GM19099 (cell line): Measurements from ENCODE around the gene LBR.

Experiments used
- POLR2A ChIP-seq: IDR thresholded peaks from 3 replicates; pipeline ENCODE4 v1.6.1; 2011; ENCODE audit warnings: low read depth; ENCODE audit not compliant: insufficient read length; ENCODE audit errors: extremely low read depth

The LBR gene

DNA sequence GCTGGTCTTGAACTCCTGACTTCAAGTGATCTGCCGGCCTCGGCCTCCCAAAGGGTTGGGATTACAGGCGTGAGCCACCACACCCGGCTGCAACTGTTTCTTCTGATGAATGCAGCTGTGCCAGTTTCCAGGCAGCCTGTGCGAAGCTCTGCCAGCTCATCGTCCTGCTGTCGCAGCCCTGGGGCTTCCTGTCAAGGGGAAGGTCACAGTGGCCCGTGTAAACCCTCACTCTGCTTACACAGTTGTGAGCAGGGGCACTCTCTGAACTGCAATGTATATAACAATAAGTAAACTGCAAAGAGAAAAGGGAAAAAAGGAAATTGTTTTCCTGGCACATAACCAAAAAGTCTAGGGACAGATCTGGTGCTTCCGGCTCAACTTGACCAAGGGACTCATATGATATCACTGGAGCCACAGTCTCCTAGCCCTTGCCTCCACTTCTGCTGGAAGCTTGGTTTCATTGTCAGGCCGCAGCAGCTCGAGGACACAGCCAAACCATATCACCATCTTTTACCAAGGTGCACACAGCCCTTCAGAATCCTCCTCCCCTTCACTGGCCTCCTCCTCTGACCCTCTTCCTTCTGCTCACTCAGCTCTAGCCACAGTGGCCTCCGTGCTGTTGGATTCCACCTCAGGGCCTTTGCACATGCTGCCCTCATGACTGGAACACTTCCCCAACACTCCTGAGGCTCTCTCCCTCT, 22.8 kb upstream of the LBR start:
- TF ChIP-seq POLR2A: no peak

DNA sequence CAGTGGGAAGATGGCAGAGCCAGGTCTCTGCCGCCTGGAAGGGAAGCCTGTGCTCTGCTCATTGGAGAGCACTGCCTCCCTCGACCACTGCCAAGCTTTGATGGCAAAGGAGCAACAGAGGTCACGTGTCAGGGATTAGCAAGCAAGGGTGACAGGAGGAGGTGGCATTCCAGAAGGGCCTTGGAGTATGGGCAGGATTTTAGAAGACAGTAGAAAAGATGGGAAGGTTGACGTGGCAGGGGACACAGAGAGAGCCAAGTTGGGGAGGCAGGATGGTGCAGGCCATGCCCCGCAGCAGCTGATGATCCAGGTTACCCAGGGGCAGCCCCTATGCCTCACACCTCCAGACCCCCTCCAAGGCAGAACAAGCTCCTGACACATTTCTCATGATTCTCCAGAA, 21.9 kb upstream of the LBR start:
- TF ChIP-seq POLR2A: no peak

DNA sequence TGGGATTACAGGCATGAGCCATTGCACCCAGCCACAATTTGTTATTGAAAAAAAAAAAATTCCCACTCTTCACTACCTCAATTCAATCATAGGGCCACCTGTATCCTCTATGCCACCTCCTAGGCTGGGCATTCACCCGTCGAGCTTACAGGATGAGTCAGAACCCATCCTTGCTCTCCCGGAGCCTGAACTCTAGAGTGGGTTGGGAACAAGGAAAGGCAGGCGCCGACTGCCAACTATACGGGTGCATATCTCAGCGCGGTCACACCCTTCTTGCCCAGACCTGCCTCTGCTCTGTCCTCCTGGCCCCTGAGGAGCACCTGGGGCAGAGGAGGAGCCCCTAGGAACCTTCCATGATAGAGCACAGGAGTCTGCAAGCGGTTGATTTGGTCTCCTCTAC, 21.4 kb upstream of the LBR start:
- no peak for TF ChIP-seq POLR2A

DNA sequence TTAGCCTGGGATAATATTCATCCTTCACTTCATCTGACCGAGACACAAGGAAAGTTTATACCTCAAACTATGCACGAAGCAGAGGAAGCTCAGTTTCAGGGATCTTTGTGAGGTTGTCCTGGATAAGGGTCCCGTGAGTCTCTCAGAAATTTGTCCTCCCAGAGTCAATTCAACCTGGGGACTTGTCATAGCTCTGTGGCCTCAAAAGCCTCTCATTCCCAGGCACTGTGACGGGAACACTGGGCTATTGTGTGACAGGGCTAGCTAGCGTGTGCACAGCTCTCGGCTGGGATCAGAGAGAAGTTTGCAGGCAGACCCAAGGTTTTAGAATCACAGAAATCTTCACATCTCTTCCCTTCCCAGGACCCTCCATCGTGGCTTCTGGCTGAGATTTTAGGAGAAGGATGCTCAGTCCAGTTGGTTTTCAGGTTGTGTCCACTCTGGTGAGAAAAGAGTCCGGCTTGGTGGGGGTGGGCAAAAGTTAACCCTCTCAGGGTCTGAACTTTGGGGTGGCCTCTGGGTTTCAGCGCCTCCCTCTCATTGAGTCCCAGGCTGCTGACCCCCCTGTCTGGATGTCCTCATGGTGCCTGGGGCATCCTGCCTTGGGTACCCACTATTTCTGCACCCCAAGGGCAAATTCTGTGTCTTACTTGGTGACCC, 20.4 kb upstream of the LBR start:
- TF ChIP-seq POLR2A: no peak

DNA sequence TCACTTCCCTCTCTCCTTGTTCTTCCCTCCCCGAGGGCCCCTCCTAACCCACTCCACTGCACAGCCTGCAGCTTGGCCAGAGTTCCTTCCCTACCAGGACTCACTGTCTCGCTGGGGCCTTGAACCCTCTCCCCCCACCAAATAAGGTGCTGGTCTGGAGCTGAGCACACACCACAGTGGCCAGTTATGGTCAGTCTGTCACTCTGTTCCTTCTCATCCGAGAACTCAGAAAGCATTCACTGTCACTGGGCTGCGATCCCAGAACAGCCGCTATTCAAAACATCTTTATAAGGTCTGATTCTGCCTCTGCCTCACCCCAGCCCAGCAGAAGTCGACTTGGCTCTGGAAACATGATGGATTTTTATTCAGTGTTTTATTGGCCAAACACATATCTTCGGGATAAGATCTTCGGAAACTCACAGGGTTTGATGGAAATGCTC, 19.8 kb upstream of the LBR start:
- TF ChIP-seq POLR2A: no peak

DNA sequence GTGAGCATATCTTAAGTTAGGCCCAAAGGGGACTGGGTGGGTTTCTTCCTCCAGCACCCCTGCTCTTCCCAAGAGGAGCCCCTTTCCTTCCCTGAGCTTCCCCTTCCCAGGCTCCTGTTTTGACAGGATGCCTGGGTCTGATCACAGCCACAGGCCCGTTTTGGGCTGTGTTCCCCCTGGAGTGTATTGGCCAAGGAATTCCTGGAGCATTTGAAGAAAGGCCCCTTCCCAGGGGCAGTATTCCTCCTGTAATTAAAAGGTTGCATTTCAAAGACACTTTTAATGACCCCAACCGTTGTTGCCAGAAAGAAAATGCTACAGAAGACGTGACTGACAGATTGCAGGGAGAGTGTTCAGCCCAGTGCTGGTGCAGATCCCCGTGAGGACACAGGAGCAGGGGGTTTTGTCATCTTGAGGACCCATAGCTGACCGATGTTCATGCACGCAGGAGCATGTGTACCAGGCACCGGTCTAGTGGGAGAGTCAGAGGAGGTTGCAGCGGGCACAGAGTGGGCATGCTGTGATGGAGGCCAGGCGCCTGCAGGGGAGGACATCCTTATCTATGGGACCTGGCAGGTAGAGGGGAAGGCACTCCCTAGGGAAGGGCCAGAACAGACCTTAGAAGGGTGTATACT, 19.3 kb upstream of the LBR start:
- TF ChIP-seq POLR2A: no peak

DNA sequence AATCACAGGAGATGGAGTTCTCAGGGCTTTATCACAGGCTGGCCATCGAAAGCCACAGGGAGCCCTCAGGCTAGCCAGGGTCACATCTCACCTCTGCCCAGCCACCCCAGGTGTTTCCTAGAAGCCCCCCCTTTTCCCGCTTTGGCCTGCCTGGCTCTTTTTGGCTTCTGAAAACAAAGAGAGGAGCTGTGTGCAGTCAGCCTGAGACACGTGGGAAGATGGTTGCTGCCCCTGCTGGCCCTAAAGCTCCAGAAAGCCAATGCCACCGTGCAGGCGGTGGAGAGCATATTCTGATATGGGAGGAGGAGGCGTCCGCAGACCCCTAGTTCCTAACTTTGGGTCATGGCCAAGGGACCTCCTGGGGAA, 18.7 kb upstream of the LBR start:
- no peak for TF ChIP-seq POLR2A

DNA sequence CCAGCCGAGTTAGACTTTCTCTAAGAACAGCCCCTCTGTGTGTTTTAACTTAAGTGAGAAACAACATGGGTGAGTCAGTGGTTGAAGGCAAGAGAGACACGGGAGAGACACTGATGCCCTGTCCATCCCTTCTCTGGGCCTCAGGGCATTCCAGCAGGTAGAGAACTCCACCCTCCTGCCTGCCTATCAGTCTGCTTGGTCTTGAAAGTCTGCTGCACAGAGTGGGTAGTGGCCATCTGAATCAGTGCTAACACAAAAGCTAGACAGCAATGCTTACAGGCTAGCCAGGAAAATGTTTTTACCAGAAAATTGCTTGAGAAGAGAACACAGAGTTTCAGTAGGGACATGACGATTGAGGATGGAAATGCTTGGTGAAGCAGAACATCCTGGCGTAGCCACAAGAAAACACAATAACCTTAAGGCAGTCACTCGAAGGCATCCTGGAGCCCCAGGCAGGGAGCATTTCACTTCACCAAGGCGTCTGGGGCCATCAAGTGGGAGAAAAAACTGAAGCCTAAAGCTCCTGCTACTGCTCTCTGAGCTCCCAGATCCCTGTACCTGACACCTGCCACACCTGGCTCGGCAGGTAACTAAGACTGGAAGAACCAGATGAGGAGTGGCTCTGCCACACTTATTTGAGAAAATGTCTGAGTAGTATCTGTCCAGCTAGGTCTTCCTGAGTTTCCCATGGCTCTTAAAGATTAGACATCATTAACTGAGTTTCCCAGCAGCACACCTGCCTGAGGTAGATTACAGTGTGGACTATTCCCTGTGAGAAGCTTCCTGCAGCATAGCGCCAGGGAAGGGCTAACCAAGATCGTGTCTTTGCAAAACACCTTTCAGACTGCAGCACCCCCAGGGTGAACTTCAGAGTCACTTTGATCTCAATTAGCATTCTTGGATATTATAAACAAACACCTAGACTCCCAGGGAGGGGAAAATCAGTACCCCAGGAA, 18.1 kb upstream of the LBR start:
- no peak for TF ChIP-seq POLR2A

DNA sequence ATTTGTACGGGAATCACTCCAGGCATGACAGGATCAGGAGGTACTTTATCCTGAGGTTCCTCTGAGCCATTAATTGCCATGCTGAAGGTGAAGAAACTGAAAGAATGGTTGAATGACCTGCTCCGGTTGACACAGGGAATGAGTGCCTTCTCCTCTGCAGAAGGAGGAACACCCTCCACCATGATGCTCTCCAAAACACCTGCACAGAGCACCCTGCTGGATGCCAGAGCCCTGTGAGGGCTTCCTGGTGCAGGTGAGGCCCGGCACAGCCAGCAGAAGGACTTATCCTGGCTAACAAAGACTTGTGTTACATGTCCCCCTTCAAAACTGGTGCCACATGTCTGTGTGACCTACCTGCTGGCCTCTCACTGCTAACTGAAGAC, 14.3 kb upstream of the LBR start:
- no peak for TF ChIP-seq POLR2A

DNA sequence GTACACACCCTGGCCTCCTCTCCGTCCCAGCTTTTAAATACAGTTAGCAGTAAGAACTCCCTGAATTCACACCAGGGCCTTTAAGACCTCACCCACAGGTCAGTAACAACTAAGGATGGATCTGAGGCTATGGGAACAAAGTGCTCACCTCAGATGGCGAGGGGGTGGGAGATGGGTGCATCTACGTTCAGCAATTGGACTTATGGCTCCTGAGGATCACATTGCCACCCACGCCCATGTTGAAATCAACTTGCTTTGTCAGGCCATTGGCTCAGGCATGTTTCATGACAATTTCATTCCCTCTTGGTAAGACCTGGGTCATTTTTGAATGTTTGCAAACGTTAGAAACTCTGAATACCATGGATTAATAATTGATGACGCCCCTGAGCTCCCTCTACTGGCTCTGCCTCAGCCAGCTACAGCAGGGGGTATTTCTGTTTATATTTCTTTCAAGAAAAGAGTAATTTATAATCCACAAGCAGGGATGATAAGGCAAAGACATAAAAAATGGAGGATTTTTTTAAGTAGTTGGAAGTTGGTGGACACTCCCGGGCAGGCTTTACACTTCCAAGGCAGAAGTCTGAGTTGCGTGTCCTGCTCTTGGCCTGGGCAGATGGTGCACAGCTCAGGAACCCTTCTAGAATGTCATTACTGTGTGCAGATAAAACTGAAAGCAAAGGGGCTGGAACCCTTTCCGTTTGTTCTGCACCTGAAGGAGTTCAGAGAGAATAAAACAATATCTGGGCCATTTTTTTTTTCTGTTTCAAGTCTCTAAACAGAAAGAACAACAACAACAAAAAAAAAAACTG, 13.7 kb upstream of the LBR start:
- TF ChIP-seq POLR2A: no peak

DNA sequence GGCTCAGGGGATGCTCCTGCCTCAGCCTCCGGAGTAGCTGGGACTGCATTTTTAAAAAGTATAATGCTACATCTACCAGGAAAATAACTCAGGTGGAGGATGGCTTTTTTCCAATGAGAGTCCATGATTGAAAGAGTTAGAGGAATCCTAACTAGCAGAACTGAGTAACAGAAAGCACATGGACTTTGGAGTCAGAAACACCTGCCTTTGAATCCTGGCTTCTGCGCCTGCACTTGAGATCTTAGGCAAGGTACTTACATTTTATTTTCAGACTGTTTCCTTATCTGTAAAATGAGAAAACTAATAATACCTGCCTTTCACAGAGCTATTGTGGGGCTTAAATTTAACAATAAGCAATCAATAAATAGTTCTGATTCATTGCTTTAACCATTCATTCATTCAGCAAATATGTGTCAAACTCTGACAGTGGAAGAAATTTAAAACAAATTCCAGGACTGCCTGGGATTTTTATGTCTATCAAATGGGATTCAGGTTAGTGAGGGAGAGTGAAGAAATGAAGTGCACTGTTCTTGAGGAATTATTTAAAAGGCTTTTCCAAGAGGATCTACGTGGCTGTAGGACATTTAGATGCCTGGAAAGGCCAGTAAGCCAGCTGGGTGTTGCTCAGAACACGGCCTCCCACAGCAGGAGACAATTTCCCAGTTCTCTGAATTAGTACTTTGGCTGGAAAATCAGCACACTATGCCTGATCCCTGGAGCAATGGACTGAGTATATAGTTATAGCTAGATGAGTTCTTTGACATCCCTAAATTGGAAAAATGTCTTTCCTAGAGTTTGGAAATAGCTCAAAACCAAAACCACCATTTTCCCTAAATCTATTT, 12.8 kb upstream of the LBR start:
- no peak for TF ChIP-seq POLR2A

DNA sequence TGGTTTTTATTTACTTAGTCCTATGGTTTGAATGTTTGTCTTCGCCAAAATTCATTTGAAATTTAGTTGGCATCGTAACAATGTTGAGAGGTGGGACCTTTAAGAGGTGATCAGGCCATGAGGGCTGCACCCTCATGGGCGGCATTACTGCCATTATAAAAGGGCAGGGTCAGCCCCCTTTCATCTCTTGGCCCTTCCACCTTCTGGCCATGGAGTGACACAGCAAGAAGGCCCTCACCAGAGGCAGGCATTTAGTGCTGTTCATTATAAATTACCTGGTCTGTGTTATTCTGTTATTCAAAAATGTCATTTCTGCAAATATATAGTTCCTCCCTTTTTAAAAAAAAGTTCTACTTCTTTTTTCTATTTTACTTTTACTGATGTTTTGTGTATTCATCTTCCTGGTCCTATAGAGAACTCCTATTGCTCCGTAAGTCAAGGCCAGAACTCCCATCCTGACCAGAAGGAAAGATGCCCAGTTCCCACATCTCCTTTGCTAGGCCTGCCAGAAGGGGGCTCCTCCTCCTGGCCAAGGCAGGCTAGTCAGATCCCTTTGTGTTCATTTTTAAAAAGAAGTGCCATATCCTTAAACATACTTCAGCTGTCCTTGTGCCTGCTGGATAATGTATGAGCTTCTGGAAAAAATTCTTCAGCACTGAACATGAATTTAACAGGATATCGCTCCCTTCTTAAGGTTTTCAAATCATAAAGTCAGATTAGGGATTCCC, 10.0 kb upstream of the LBR start:
- TF ChIP-seq POLR2A: no peak

DNA sequence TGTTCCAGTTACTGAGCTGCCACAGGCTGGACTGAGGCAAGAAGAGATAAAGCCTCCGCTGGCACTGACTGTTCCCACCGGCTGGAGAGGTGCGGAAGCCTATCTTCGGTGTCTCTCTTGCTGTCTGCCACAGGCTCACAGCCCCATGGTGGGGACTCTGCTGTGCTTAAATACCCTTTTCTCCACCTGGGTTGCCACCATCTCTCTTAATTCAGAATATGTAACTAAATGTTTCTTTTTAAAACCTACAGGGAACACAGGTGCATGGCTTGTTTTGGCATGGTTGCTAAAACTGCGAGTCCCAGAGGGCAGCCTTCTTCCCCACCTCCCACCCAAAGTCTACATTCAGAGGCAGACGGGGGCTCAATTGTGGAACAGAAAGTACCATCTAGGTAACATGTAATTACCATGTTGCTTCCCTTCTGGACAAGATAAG, 8.1 kb upstream of the LBR start:
- TF ChIP-seq POLR2A: peak; percentile 87

DNA sequence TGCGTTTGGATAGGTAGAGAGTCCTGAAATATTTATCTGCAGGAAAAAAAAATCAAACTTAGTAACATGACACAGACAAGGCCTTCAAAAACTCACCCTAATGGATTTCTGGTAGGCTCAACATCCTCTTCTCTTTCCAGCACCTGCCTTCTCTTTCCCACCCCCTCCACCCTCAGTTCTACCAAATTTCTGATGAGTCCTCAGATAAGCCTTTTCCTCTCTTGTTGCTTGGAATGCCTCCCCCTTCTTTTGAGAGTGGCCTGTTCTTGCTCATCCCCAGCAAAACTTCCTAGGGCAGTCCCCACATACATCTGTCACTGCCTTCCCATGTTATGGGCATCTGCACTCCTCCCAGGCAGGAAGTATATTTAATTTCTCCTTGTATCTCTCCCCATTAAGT, 7.6 kb upstream of the LBR start:
- no peak for TF ChIP-seq POLR2A

DNA sequence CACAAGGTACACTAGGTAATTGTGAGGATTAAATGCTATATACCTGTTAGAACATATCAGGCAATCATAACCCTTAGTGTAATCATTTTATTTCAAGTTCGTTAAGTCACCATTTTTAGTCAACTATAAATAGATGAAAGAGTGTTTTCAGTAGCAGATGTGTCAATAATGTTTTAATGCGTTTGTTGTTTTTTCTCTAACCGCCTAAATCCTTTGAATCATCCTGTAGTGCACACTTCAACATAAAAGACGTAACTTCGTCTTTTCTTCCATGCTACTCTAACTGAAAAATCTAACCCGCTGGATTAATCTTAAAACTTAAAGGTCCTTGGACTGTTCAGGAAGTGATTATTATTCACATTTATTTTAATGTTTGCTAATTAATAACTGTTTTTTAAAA, 7.2 kb upstream of the LBR start:
- TF ChIP-seq POLR2A: no peak
